ENCODE results near the gene PPP2R2D. TPM values are rescaled to one million over a fixed set of nuclear protein-coding genes. Genes with fewer than 3 reads are reported as not detected.
A peak's percentile ranks its signal among the peaks of the same experiment; 100 is the strongest.

The PPP2R2D gene
- 10 to 100 TPM; 38.2 to 49.7 (median 41.0) TPM for total RNA-seq

GRCh38 chr10:131900350-131901152, at the start of gene PPP2R2D:
TSS of gene PPP2R2D (plus strand) at chr10:131901008. CDS start at chr10:131901149, 141 bp downstream.
- H3K9me3 ChIP-seq, result no peaks in the 10 kb centered on the region
- H3K4me1 ChIP-seq, result peaks cover 40 to 49% (median 47%) of the 10 kb centered on the region in 4 donors
- peak; percentile 97 for DNase-seq (ENCODE audit: extremely low spot score)
- TF ChIP-seq CTCF (IDR thresholded peaks at IDR 0.05), result no peak
- TF ChIP-seq POLR2AphosphoS5 (IDR thresholded peaks at IDR 0.05), result peak; percentile 55 to 64
- no peak for TF ChIP-seq POLR2A (IDR thresholded peaks at IDR 0.05; ENCODE audit: low read depth)
- TF ChIP-seq EP300 (IDR thresholded peaks at IDR 0.05), result no peak
- no CpG with 5 or more reads among the region's 107 CpGs for WGBS
- peaks cover 0 to 27% (median 6%) of the 10 kb centered on the region in 4 donors for H3K27me3 ChIP-seq
- intact Hi-C loops (cut with DNase I), result loop anchor here (5.0 kb wide), 1 partner anchor 82 kb away; the partner anchor contains the start of gene BNIP3
- peak within 1 kb of the TSS; percentile 92 to 98 (median 96) for H3K27ac ChIP-seq (replicated peaks in 1 of 4)
- H3K36me3 ChIP-seq, result peaks cover 0 to 2% (median 2%) of the 10 kb centered on the region in 4 donors
- H3K4me3 ChIP-seq, result peak within 1 kb of the TSS; percentile 76 to 96 (median 88)

GRCh38 chr10:131851346-131851745, 49.5 kb upstream of the PPP2R2D start:
- no peak overlapping the region for H3K27ac ChIP-seq (replicated peaks in 1 of 4)
- no peaks in the 10 kb centered on the region for H3K36me3 ChIP-seq
- intact Hi-C loops (cut with DNase I), result no loop called here
- TF ChIP-seq CTCF (IDR thresholded peaks at IDR 0.05), result no peak
- no peak for TF ChIP-seq EP300 (IDR thresholded peaks at IDR 0.05)
- TF ChIP-seq POLR2AphosphoS5 (IDR thresholded peaks at IDR 0.05), result no peak
- no peak for TF ChIP-seq POLR2A (IDR thresholded peaks at IDR 0.05; ENCODE audit: low read depth)
- DNase-seq (ENCODE audit: extremely low spot score), result no peak
- no peak overlapping the region for H3K4me3 ChIP-seq
- H3K27me3 ChIP-seq, result peaks cover 0 to 35% (median 0%) of the 10 kb centered on the region in 4 donors
- H3K9me3 ChIP-seq, result no peaks in the 10 kb centered on the region
- WGBS, result 89% methylated on average over 11 of the region's 11 CpGs
- no peaks in the 10 kb centered on the region for H3K4me1 ChIP-seq

- 94% methylated on average over 26 of the region's 32 CpGs for WGBS
Observed at GRCh38 chr10:131852176-131852822, 48.5 kb upstream of the PPP2R2D start.

More at GRCh38 chr10:131852176-131852822, 48.5 kb upstream of the PPP2R2D start:
- H3K27ac ChIP-seq (replicated peaks in 1 of 4), result no peak overlapping the region
- H3K9me3 ChIP-seq, result no peaks in the 10 kb centered on the region
- no peaks in the 10 kb centered on the region for H3K4me1 ChIP-seq
- no peak overlapping the region for H3K4me3 ChIP-seq
- intact Hi-C loops (cut with DNase I), result no loop called here
- H3K27me3 ChIP-seq, result peaks cover 0 to 39% (median 0%) of the 10 kb centered on the region in 4 donors
- no peak for DNase-seq (ENCODE audit: extremely low spot score)
- H3K36me3 ChIP-seq, result no peaks in the 10 kb centered on the region
- no peak for TF ChIP-seq POLR2AphosphoS5 (IDR thresholded peaks at IDR 0.05)
- no peak for TF ChIP-seq EP300 (IDR thresholded peaks at IDR 0.05)
- TF ChIP-seq CTCF (IDR thresholded peaks at IDR 0.05), result no peak
- TF ChIP-seq POLR2A (IDR thresholded peaks at IDR 0.05; ENCODE audit: low read depth), result no peak
